ENCODE measurements around the gene ST8SIA6.

The ST8SIA6 gene

GRCh38 chr10:17455015-17455520 is 673 bp upstream of the ST8SIA6 start:
- TF ChIP-seq CTCF (IDR thresholded peaks at IDR 0.05; ENCODE audit: extremely low read depth, missing control alignments), result no peak
- DNase-seq (ENCODE audit: low spot score), result no peak

DNA sequence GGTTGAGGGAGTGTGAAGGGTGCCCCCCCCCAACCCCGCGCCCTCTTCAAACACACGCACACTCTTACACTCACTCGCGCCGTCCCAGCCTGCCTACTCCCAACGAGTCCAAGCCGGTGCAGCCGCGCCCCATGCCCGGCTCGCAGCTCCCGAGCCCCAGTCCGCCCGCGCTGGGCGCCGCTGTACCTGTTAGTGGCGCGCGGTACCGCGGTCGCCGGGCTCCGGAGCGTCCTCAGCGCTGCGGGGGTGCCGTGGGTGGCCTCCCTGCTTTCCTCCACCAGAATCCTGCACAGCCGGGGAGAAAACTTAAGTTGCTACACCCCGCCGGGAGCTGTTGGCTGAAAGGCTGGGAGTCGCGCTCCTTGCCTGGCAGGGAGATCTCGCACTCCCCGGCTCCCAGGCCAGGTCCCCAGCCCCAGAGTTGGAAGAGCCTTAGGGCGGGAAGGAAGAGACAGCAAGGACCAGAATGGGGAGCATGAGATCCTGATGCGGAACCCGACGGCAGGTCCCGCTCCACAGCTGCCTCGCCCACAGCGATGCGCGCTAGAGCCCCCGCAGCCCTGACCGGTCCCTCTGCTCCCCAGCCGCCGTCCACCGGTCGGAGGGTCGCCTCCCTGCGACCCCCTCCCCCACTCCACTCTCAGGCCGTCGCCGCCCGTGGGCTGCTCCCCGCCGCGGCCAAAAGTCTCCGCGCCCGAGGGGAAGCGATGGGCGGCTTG is 863 bp downstream of the ST8SIA6 start:
- TF ChIP-seq CTCF (IDR thresholded peaks at IDR 0.05; ENCODE audit: extremely low read depth, missing control alignments), result no peak
- DNase-seq (ENCODE audit: low spot score), result peak; percentile 53

- DNase-seq (ENCODE audit: low spot score), result peak; percentile 39
- TF ChIP-seq CTCF (IDR thresholded peaks at IDR 0.05; ENCODE audit: extremely low read depth, missing control alignments), result no peak
These were observed 1.4 kb downstream of the ST8SIA6 start for GRCh38 chr10:17453035-17453372.

- DNase-seq (ENCODE audit: low spot score), result no peak
- TF ChIP-seq CTCF (IDR thresholded peaks at IDR 0.05; ENCODE audit: extremely low read depth, missing control alignments), result no peak
These were observed 2.1 kb downstream of the ST8SIA6 start for GRCh38 chr10:17452060-17452841.

DNA sequence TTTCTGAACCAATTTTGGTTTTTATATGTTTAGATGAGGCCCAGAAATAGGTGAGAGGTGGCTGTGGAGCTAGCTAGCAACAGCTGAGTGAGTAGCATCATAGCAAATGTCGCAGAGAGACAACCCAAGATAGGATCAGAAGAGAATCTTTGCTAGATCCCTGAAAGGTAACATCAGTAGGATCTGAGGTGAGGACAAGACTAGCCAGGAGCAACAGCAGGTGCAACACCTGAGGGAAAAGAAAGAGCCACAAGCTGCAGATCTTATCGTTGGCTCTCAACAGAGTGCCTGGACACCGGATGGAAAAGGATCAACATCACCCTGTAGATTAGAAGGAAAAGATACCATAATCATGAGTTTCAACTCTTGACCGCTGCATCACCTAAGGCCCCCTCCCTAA is 4.4 kb downstream of the ST8SIA6 start:
- TF ChIP-seq CTCF (IDR thresholded peaks at IDR 0.05; ENCODE audit: extremely low read depth, missing control alignments), result no peak
- no peak for DNase-seq (ENCODE audit: low spot score)

GRCh38 chr10:17445400-17445998 is 8.9 kb downstream of the ST8SIA6 start:
- TF ChIP-seq CTCF (IDR thresholded peaks at IDR 0.05; ENCODE audit: extremely low read depth, missing control alignments), result no peak

GRCh38 chr10:17444388-17444714 is 10.0 kb downstream of the ST8SIA6 start:
- TF ChIP-seq CTCF (IDR thresholded peaks at IDR 0.05; ENCODE audit: extremely low read depth, missing control alignments), result no peak
- DNase-seq (ENCODE audit: low spot score), result no peak

More at GRCh38 chr10:17445400-17445998, 8.9 kb downstream of the ST8SIA6 start:
- DNase-seq (ENCODE audit: low spot score), result no peak
